Adrenal gland (tissue), 5 donors: ENCODE measurements around the gene CSNK1G1.
"Not testable (repeated sequence)": the region's sequence is repeated elsewhere in the genome, so short reads cannot be mapped to it uniquely, and the experiment has no call there.

Experiments
- CTCF ChIP-seq, 6 experiments: fragments of 450-650 bp in 4 of 6; fragments of 200-600 bp in 2 of 6; sonication (generic) in 1 of 6; IDR thresholded peaks; 1 replicate in 5 of 6; 2 replicates in 1 of 6; pipeline versions ENCODE4 v1.5.1 to v1.8.0; 2016 to 2021; ENCODE audit warnings: antibody characterized with exemption in 6 of 6, mild to moderate bottlenecking in 2 of 6, moderate library complexity in 1 of 6
- POLR2A ChIP-seq, 2 donors: fragments of 450-650 bp; IDR thresholded peaks; one replicate each; pipeline ENCODE4 v1.6.1; 2017; ENCODE audit warnings: antibody characterized with exemption in 2 of 2, mild to moderate bottlenecking in 2 of 2, moderate library complexity in 1 of 2
- donor health status: DM: no; HTN: no; CAD: no.

GRCh38 chr15:64331668-64332067 lies 24.3 kb downstream of the CSNK1G1 start:
- not testable (repeated sequence) for TF ChIP-seq POLR2A, CTCF (IDR thresholded peaks at IDR 0.05)
